PC-3 (cell line): ENCODE results near the gene KNCN. TPM values are rescaled to one million over a fixed set of nuclear protein-coding genes. Genes with fewer than 3 reads are reported as not detected.

Experiments
- ATAC-seq: fragments of 200-7000 bp; cut with Tn5 transposase; 2 replicates; pipeline ENCODE4 v1.9.1; 2020; ENCODE audit warnings: mild to moderate bottlenecking, moderate library complexity
- Bru-seq: library from RNA; stranded (reverse); fragments of 400-500 nt; gene quantifications from one replicate; lab custom pipeline; 2021; lab: Mats Ljungman, UMichigan
- BruChase-seq, 2 experiments: library from RNA; stranded (reverse); fragments of 400-500 nt; gene quantifications; one replicate each; lab custom pipeline; 2021; lab: Mats Ljungman, UMichigan
- BruUV-seq: library from RNA; stranded (reverse); fragments of 400-500 nt; replicated peaks from 2 replicates; lab custom pipeline; 2021; lab: Mats Ljungman, UMichigan
- CTCF ChIA-PET: fragments of 300-600 bp; sonication (Branson Sonifier 250); formaldehyde crosslinking; loops from one replicate; lab custom pipeline; 2022; ENCODE audit warnings: antibody characterized with exemption; lab: Charles Lee
- POLR2A ChIA-PET: fragments of 300-600 bp; sonication (Branson Sonifier 250); formaldehyde crosslinking; loops from one replicate; lab custom pipeline; 2022; ENCODE audit warnings: antibody characterized with exemption; ENCODE audit not compliant: unreplicated experiment; lab: Charles Lee
- DNase-seq: peaks from one replicate; pipeline ENCODE4 v3.0.0-alpha.2; 2015
- H2AFZ ChIP-seq: fragments of 300-600 bp; sonication (generic); 2 replicates; pipeline ENCODE4 v1.6.0; 2016; ENCODE audit warnings: antibody characterized with exemption, low read length
- H3F3A ChIP-seq: fragments of 300-600 bp; sonication (generic); one replicate; pipeline ENCODE4 v1.6.0; 2017; ENCODE audit warnings: antibody characterized with exemption, low read length, control low read depth, mild to moderate bottlenecking; ENCODE audit not compliant: unreplicated experiment
- H3K27ac ChIP-seq: fragments of 300-600 bp; sonication (generic); 2 replicates; pipeline ENCODE4 v1.5.1; 2016; ENCODE audit warnings: mild to moderate bottlenecking, low read length
- H3K27me3 ChIP-seq: fragments of 300-600 bp; sonication (generic); 2 replicates; pipeline ENCODE4 v1.6.1; 2016; ENCODE audit warnings: low read length, mixed read lengths
- H3K36me3 ChIP-seq: fragments of 300-600 bp; sonication (generic); 2 replicates; pipeline ENCODE4 v1.6.1; 2016; ENCODE audit warnings: low read depth, mixed run types, low read length, mixed read lengths
- H3K4me1 ChIP-seq: fragments of 300-600 bp; sonication (generic); 2 replicates; pipeline ENCODE4 v1.5.1; 2016; ENCODE audit warnings: low read length; ENCODE audit not compliant: insufficient read depth
- H3K4me2 ChIP-seq: fragments of 300-600 bp; sonication (generic); 2 replicates; pipeline ENCODE4 v1.6.0; 2016; ENCODE audit warnings: low read length
- H3K4me3 ChIP-seq: fragments of 300-600 bp; sonication (generic); 2 replicates; pipeline ENCODE4 v1.5.1; 2016; ENCODE audit warnings: mild to moderate bottlenecking, low read length, mixed read lengths
- H3K79me2 ChIP-seq: fragments of 300-600 bp; sonication (generic); 2 replicates; pipeline ENCODE4 v1.6.1; 2017; ENCODE audit warnings: low read length, mixed read lengths
- H3K9ac ChIP-seq: fragments of 300-600 bp; sonication (generic); 2 replicates; pipeline ENCODE4 v1.6.0; 2016; ENCODE audit warnings: mild to moderate bottlenecking, low read length
- H3K9me2 ChIP-seq: fragments of 300-600 bp; sonication (generic); replicated peaks from 2 replicates; pipeline ENCODE4 v1.6.1; 2016; ENCODE audit warnings: mixed run types, low read length, mixed read lengths
- H3K9me3 ChIP-seq: fragments of 300-600 bp; sonication (generic); 2 replicates; pipeline ENCODE4 v1.6.1; 2016; ENCODE audit warnings: low read length, mixed read lengths
- H4K20me1 ChIP-seq: fragments of 300-600 bp; sonication (generic); 2 replicates; pipeline ENCODE4 v1.6.1; 2016; ENCODE audit warnings: low read length, mixed read lengths
- EZH2 ChIP-seq: fragments of 300-600 bp; sonication (generic); IDR thresholded peaks from one replicate; pipeline ENCODE4 v1.6.1; 2017; ENCODE audit warnings: antibody characterized with exemption, mild to moderate bottlenecking, low read length; ENCODE audit not compliant: unreplicated experiment
- EZH2phosphoT487 ChIP-seq: fragments of 300-600 bp; sonication (generic); IDR thresholded peaks from 2 replicates; pipeline ENCODE4 v1.6.1; 2018; ENCODE audit warnings: mild to moderate bottlenecking, antibody characterized with exemption, low read length, borderline replicate concordance
- intact Hi-C: fragments of 100-400 bp; cut with micrococcal nuclease; formaldehyde crosslinking; loops from 2 replicates; pipeline ENCODE4 v1.9.0; 2023
- long read RNA-seq: library from polyadenylated mRNA; unstranded; transcript quantifications from one replicate; pipeline ENCODE4 v2.0.0, GENCODE V29; 2021; ENCODE audit not compliant: unreplicated experiment
- total RNA-seq: library from RNA; depleted of rRNA; stranded (reverse); fragments of >200 nt; gene quantifications from 2 replicates; pipeline ENCODE4 v1.2.3, GENCODE V29; 2014; rRNA removed
- TF ChIP-seq, protein P1 (sequence below): fragments of 300-600 bp; sonication (generic); conservative IDR thresholded peaks from 2 replicates; pipeline ENCODE4 v1.5.1; 2017; ENCODE audit warnings: antibody characterized with exemption, low read depth, mild to moderate bottlenecking, low read length

The KNCN gene
- total RNA-seq (not detected in 2 replicates), Bru-seq, nascent RNA (not detected), BruChase-seq, experiment 1, labeled RNA remaining after a 6-hour chase (percentile 12 among the genes with signal in this experiment), BruChase-seq, experiment 2, labeled RNA remaining after a 2-hour chase (percentile 11 among the genes with signal in this experiment)
- long read RNA-seq: 0 reads

DNA sequence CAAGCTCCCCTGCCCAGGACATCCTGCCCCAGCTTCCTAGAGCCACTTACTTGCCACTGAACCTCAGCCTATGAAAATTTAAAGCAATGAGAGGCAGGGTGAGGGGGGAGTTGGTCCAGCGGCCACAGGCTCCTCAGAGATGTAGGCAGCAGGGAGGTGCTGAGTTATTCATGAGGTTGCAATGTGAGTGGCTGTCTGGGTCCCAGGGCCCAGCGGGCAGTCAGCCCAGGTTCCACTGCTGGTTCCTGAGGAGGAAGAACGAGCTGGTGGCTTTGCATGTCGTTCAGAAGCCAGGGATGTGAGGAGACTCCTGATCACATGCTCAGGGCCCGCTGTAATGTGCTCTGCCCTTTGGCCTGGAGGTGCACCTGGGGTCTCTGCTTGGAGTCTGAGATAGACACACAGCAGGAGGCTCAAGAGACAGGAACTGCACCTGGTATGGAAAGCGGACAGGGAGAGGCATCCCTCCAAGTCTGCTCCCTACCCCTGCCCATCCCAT lies at the start of gene KNCN:
Gene KNCN (minus strand): TSS at position 51 of the 499 bp plus-strand sequence. CDS start 432 bp downstream, outside the sequence.
- TF ChIP-seq EZH2 (no peak), EZH2phosphoT487 (no peak)
- TF ChIP-seq, protein P1, sequence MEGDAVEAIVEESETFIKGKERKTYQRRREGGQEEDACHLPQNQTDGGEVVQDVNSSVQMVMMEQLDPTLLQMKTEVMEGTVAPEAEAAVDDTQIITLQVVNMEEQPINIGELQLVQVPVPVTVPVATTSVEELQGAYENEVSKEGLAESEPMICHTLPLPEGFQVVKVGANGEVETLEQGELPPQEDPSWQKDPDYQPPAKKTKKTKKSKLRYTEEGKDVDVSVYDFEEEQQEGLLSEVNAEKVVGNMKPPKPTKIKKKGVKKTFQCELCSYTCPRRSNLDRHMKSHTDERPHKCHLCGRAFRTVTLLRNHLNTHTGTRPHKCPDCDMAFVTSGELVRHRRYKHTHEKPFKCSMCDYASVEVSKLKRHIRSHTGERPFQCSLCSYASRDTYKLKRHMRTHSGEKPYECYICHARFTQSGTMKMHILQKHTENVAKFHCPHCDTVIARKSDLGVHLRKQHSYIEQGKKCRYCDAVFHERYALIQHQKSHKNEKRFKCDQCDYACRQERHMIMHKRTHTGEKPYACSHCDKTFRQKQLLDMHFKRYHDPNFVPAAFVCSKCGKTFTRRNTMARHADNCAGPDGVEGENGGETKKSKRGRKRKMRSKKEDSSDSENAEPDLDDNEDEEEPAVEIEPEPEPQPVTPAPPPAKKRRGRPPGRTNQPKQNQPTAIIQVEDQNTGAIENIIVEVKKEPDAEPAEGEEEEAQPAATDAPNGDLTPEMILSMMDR: no peak
- Histone ChIP-seq H3K27ac (no peak within 1 kb of the TSS), H3K4me3 (no peak within 1 kb of the TSS), H2AFZ (no peak within 1 kb of the TSS), H4K20me1 (no peaks in the 10 kb centered on the region), H3K9me2 (no peaks in the 10 kb centered on the region), H3F3A (no peaks in the 10 kb centered on the region), H3K27me3 (no peaks in the 10 kb centered on the region), H3K4me1 (peaks cover 2% of the 10 kb centered on the region; the same call in 1 of the 2 replicates), H3K9me3 (no peaks in the 10 kb centered on the region), H3K4me2 (no peak within 1 kb of the TSS), H3K79me2 (no peaks in the 10 kb centered on the region), H3K9ac (no peak within 1 kb of the TSS), H3K36me3 (no peaks in the 10 kb centered on the region)
- ATAC-seq (no peak), DNase-seq (no peak)
- BruUV-seq: no TSS peak
- CTCF ChIA-PET: no interaction called here
- intact Hi-C loops: no loop called here
- POLR2A ChIA-PET: no interaction called here

DNA sequence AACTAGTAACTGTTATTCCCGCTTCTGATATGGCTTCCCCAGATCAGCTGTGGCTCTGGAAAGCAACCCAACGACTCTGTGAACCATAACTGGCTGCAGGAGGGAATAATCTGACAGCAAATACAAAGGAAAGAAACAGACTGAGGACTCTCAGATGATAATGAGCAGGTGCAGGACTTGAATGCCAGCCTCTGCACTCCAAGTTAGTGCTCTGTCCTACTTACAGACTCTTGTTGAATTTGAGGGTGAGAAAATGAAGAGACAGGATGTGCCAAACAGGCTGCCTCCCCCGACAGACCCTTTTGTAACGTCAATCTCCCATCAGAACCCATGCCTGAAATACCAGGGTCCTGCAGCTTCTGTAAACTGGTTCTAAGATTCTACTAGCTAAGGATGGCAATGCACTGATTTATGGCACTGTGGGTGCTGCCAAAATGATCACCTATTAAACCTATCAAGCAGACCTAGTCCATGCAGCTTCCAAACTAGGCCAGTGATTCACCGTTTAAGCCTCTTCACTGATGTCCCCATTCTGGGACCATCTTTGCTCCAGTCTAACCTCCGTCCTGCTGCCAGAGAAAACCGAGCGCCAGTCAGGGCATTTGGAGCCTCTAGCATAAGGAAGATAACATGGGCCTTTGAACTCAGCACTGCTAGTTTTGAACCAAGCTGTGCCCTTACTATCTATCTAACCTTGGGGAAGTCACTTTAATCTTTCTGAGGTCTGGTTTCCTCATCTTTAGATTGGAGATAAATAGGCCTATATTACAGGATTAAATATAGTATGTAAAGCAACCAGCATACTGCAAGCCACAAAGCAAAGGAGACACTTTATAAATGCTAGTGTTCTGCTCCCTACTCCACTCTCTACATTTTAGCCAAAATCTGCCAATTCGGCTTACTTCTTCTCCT lies 47.9 kb upstream of the KNCN start:
- no peak for ATAC-seq

More for the DNA sequence above, 47.9 kb upstream of the KNCN start:
- Histone ChIP-seq H3K4me1 (peaks cover 8% of the 10 kb centered on the region), H3F3A (no peaks in the 10 kb centered on the region), H3K4me3 (no peak overlapping the region), H4K20me1 (no peaks in the 10 kb centered on the region), H3K4me2 (no peak overlapping the region), H3K27ac (no peak overlapping the region), H3K27me3 (no peaks in the 10 kb centered on the region), H2AFZ (no peak overlapping the region), H3K9ac (no peak overlapping the region), H3K9me3 (no peaks in the 10 kb centered on the region), H3K36me3 (peaks cover 3% of the 10 kb centered on the region; the same call in 1 of the 2 replicates), H3K9me2 (no peaks in the 10 kb centered on the region), H3K79me2 (peaks cover 32% of the 10 kb centered on the region)
- intact Hi-C loops: no loop called here
- CTCF ChIA-PET: no interaction called here
- POLR2A ChIA-PET: no interaction called here
- TF ChIP-seq EZH2phosphoT487: no peak
- TF ChIP-seq, protein P1: no peak
- TF ChIP-seq EZH2: no peak
- no TSS peak for BruUV-seq
- DNase-seq: no peak
